OCI-LY7 (cell line): Measurements from ENCODE around the gene VWA8. TPM values are rescaled to one million over a fixed set of nuclear protein-coding genes. Genes with fewer than 3 reads are reported as not detected.

Experiments used
- BruUV-seq: library from RNA; stranded (reverse); fragments of 400-500 nt; replicated peaks from 2 replicates; lab custom pipeline; 2021; lab: Mats Ljungman, UMichigan
- CTCF ChIA-PET: fragments of 300-600 bp; sonication (Branson Sonifier 250); formaldehyde crosslinking; loops from one replicate; lab custom pipeline; 2022; ENCODE audit warnings: antibody characterized with exemption; ENCODE audit not compliant: unreplicated experiment; lab: Charles Lee
- POLR2A ChIA-PET: fragments of 300-600 bp; sonication (Branson Sonifier 250); formaldehyde crosslinking; loops from one replicate; lab custom pipeline; 2022; ENCODE audit warnings: antibody characterized with exemption; lab: Charles Lee
- DNase-seq: peaks from one replicate; pipeline ENCODE4 v3.0.0-alpha.2; 2015; ENCODE audit warnings: low spot score
- H2AFZ ChIP-seq: fragments of 200-600 bp; sonication (generic), shearing (Covaris generic); 2 replicates; pipeline ENCODE4 v1.6.1; 2014; ENCODE audit warnings: mild to moderate bottlenecking, antibody characterized with exemption, low read length, moderate library complexity
- H3K27ac ChIP-seq: fragments of 200-600 bp; sonication (generic); 2 replicates; pipeline ENCODE4 v1.5.1; 2014; ENCODE audit warnings: mixed run types, low read depth, mild to moderate bottlenecking, moderate library complexity, low read length, inconsistent platforms; ENCODE audit not compliant: poor library complexity, severe bottlenecking
- H3K36me3 ChIP-seq: fragments of 200-600 bp; sonication (generic); 2 replicates; pipeline ENCODE4 v1.6.1; 2014; ENCODE audit warnings: mild to moderate bottlenecking, antibody characterized with exemption, low read length, moderate library complexity, mixed read lengths; ENCODE audit not compliant: insufficient read depth
- H3K4me1 ChIP-seq: fragments of 200-600 bp; sonication (generic); 2 replicates; pipeline ENCODE4 v1.5.1; 2014; ENCODE audit warnings: mild to moderate bottlenecking, low read length; ENCODE audit not compliant: insufficient read depth, poor library complexity, severe bottlenecking
- H3K4me2 ChIP-seq: fragments of 200-600 bp; sonication (generic); 2 replicates; pipeline ENCODE4 v1.6.1; 2014; ENCODE audit warnings: mild to moderate bottlenecking, low read length
- H3K4me3 ChIP-seq: fragments of 200-600 bp; sonication (generic); 2 replicates; pipeline ENCODE4 v1.5.1; 2014; ENCODE audit warnings: mild to moderate bottlenecking, low read depth, low read length; ENCODE audit not compliant: poor library complexity, severe bottlenecking
- H3K79me2 ChIP-seq: fragments of 200-600 bp; sonication (generic); 2 replicates; pipeline ENCODE4 v1.6.1; 2016; ENCODE audit warnings: low read depth, mild to moderate bottlenecking, low read length, moderate library complexity, mixed read lengths; ENCODE audit not compliant: insufficient read depth
- H3K9me2 ChIP-seq: fragments of 200-600 bp; sonication (generic); 2 replicates; pipeline ENCODE4 v1.6.1; 2016; ENCODE audit warnings: mild to moderate bottlenecking, low read length, mixed read lengths; ENCODE audit not compliant: insufficient read depth
- H3K9me3 ChIP-seq: fragments of 200-600 bp; sonication (generic); 2 replicates; pipeline ENCODE4 v1.6.1; 2014; ENCODE audit warnings: mild to moderate bottlenecking, mixed run types, low read length, mixed read lengths
- H4K20me1 ChIP-seq: fragments of 200-600 bp; sonication (generic); 2 replicates; pipeline ENCODE4 v1.6.1; 2014; ENCODE audit warnings: mild to moderate bottlenecking, antibody characterized with exemption, low read length, moderate library complexity, mixed read lengths; ENCODE audit not compliant: insufficient read depth
- CTCF ChIP-seq: fragments of 200-600 bp; sonication (generic); conservative IDR thresholded peaks from 2 replicates; pipeline ENCODE4 v1.5.1; 2014; ENCODE audit warnings: mild to moderate bottlenecking, antibody characterized with exemption, low read length, moderate library complexity, mixed read lengths
- EZH2phosphoT487 ChIP-seq: fragments of 200-600 bp; sonication (generic); IDR thresholded peaks from 2 replicates; pipeline ENCODE4 v1.6.1; 2018; ENCODE audit warnings: low read depth, borderline replicate concordance, mild to moderate bottlenecking, mixed run types, antibody characterized with exemption, low read length, moderate library complexity, mixed read lengths
- intact Hi-C: fragments of 100-400 bp; cut with micrococcal nuclease; formaldehyde crosslinking; loops from one replicate; pipeline ENCODE4 v1.10.0; 2022; ENCODE audit not compliant: unreplicated experiment
- total RNA-seq, 2 experiments: library from RNA; depleted of rRNA in 1 of 2; stranded (reverse); fragments of >200 nt in 1 of 2; shearing (Covaris generic) in 1 of 2; gene quantifications; 2 replicates each; pipeline ENCODE4 v1.2.3, GENCODE V29; 2014 to 2022

VWA8 gene
- total RNA-seq, 2 experiments from 2014 or later = 26.4 to 31.5 TPM

GRCh38 chr13:41938918-41939317 is 22.0 kb downstream of the VWA8 start:
- H3K4me3 ChIP-seq = no peak overlapping the region
- no peaks in the 10 kb centered on the region for H3K9me3 ChIP-seq
- POLR2A ChIA-PET = interaction anchor here (0.7 kb wide), 2 partner anchors 21 to 109 kb away, joined by 3 to 4 read pairs; partner anchors contain the start of gene DGKH
- H2AFZ ChIP-seq = no peak overlapping the region
- no peaks in the 10 kb centered on the region for H3K9me2 ChIP-seq
- H3K36me3 ChIP-seq = peaks cover 19% of the 10 kb centered on the region
- H3K4me2 ChIP-seq = no peak overlapping the region
- no peak for DNase-seq
- peaks cover 24% of the 10 kb centered on the region; the same call in 1 of the 2 replicates for H3K79me2 ChIP-seq
- intact Hi-C loops = no loop called here
- no peak for TF ChIP-seq EZH2phosphoT487
- no peak for TF ChIP-seq CTCF
- BruUV-seq = no TSS peak
- CTCF ChIA-PET = no interaction called here
- H3K27ac ChIP-seq = no peak overlapping the region
- H4K20me1 ChIP-seq = no peaks in the 10 kb centered on the region
- H3K4me1 ChIP-seq = no peaks in the 10 kb centered on the region

GRCh38 chr13:41937388-41937787 is 23.5 kb downstream of the VWA8 start:
- Histone ChIP-seq H3K9me3 (no peaks in the 10 kb centered on the region), H3K36me3 (peaks cover 15% of the 10 kb centered on the region), H3K4me3 (no peak overlapping the region), H4K20me1 (no peaks in the 10 kb centered on the region), H3K4me2 (no peak overlapping the region), H2AFZ (no peak overlapping the region), H3K79me2 (peaks cover 26% of the 10 kb centered on the region; the same call in 1 of the 2 replicates), H3K9me2 (no peaks in the 10 kb centered on the region), H3K27ac (no peak overlapping the region), H3K4me1 (no peaks in the 10 kb centered on the region)
- POLR2A ChIA-PET = interaction anchor here (0.8 to 2.0 kb wide), 2 partner anchors 17 to 121 kb away, joined by 3 to 4 read pairs; no protein-coding TSS in a partner anchor
- no peak for DNase-seq
- CTCF ChIA-PET = no interaction called here
- no peak for TF ChIP-seq CTCF
- TF ChIP-seq EZH2phosphoT487 = no peak
- intact Hi-C loops = no loop called here
- no TSS peak for BruUV-seq

- H3K27ac ChIP-seq = no peak overlapping the region
- peaks cover 20% of the 10 kb centered on the region; the same call in 1 of the 2 replicates for H3K79me2 ChIP-seq
- TF ChIP-seq CTCF (no peak), EZH2phosphoT487 (no peak)
- no peaks in the 10 kb centered on the region for H3K4me1 ChIP-seq
- POLR2A ChIA-PET = no interaction called here
- no peaks in the 10 kb centered on the region for H3K9me2 ChIP-seq
- CTCF ChIA-PET = no interaction called here
- H3K9me3 ChIP-seq = no peaks in the 10 kb centered on the region
- intact Hi-C loops = no loop called here
- no peak overlapping the region for H2AFZ ChIP-seq
- no peaks in the 10 kb centered on the region for H4K20me1 ChIP-seq
- H3K4me3 ChIP-seq = no peak overlapping the region
- no TSS peak for BruUV-seq
- peaks cover 10% of the 10 kb centered on the region for H3K36me3 ChIP-seq
- H3K4me2 ChIP-seq = no peak overlapping the region
- no peak for DNase-seq
Measured at GRCh38 chr13:41935501-41935900, 25.4 kb downstream of the VWA8 start.
